PC-9 (cell line): ENCODE results near the gene LYRM1. TPM values are rescaled to one million over a fixed set of nuclear protein-coding genes. Genes with fewer than 3 reads are reported as not detected.

Source experiments
- BruUV-seq: library from RNA; stranded (reverse); fragments of 400-500 nt; replicated peaks from 2 replicates; lab custom pipeline; 2021; lab: Mats Ljungman, UMichigan
- CTCF ChIA-PET: fragments of 300-600 bp; sonication (Branson Sonifier 250); formaldehyde crosslinking; loops from one replicate; lab custom pipeline; 2022; ENCODE audit warnings: antibody characterized with exemption; lab: Charles Lee
- POLR2A ChIA-PET: fragments of 300-600 bp; sonication (Branson Sonifier 250); formaldehyde crosslinking; loops from one replicate; lab custom pipeline; 2022; ENCODE audit warnings: antibody characterized with exemption; ENCODE audit not compliant: unreplicated experiment; lab: Charles Lee
- DNase-seq, 2 experiments: peaks; one replicate each; pipeline versions ENCODE4 v3.0.0 to v3.0.0-alpha.2; 2015 to 2022; ENCODE audit warnings: mixed read lengths in 1 of 2
- H2AFZ ChIP-seq: fragments of 200-600 bp; sonication (generic); 2 replicates; pipeline ENCODE4 v1.8.1; 2017; ENCODE audit warnings: antibody characterized with exemption
- H3F3A ChIP-seq: fragments of 200-600 bp; sonication (generic); 2 replicates; pipeline ENCODE4 v1.8.1; 2017; ENCODE audit warnings: antibody characterized with exemption, mild to moderate bottlenecking, low read depth; ENCODE audit not compliant: insufficient read depth
- H3K27ac ChIP-seq: fragments of 200-600 bp; sonication (generic); 2 replicates; pipeline ENCODE4 v1.6.1; 2016; ENCODE audit warnings: mixed run types
- H3K27me3 ChIP-seq: fragments of 200-600 bp; sonication (generic); 2 replicates; pipeline ENCODE4 v1.6.1; 2016; ENCODE audit warnings: low read depth, mixed run types; ENCODE audit not compliant: insufficient read depth
- H3K36me3 ChIP-seq: fragments of 200-600 bp; sonication (generic); 2 replicates; pipeline ENCODE4 v1.6.1; 2016; ENCODE audit warnings: low read depth, mixed run types
- H3K4me1 ChIP-seq: fragments of 200-600 bp; sonication (generic); replicated peaks from 2 replicates; pipeline ENCODE4 v1.6.1; 2016; ENCODE audit warnings: mixed run types; ENCODE audit not compliant: insufficient read depth
- H3K4me2 ChIP-seq: fragments of 200-600 bp; sonication (generic); 2 replicates; pipeline ENCODE4 v1.6.1; 2017; ENCODE audit warnings: mixed run types
- H3K4me3 ChIP-seq: fragments of 200-600 bp; sonication (generic); 2 replicates; pipeline ENCODE4 v1.6.1; 2016; ENCODE audit warnings: mixed run types
- H3K79me2 ChIP-seq: fragments of 200-600 bp; sonication (generic); 2 replicates; pipeline ENCODE4 v1.6.1; 2017; ENCODE audit warnings: low read depth, mixed run types
- H3K9me2 ChIP-seq: fragments of 200-600 bp; sonication (generic); 2 replicates; pipeline ENCODE4 v1.8.1; 2017; ENCODE audit warnings: mild to moderate bottlenecking; ENCODE audit not compliant: insufficient read depth
- H3K9me3 ChIP-seq: fragments of 200-600 bp; sonication (generic); 2 replicates; pipeline ENCODE4 v1.8.1; 2016; ENCODE audit warnings: low read depth; ENCODE audit not compliant: insufficient read depth
- H4K20me1 ChIP-seq: fragments of 200-600 bp; sonication (generic); 2 replicates; pipeline ENCODE4 v1.8.1; 2017; ENCODE audit not compliant: insufficient read depth
- EZH2 ChIP-seq: fragments of 200-600 bp; sonication (generic); IDR thresholded peaks from 2 replicates; pipeline ENCODE4 v1.8.0; 2017; ENCODE audit warnings: antibody characterized with exemption, low read depth
- intact Hi-C: fragments of 100-400 bp; cut with micrococcal nuclease; formaldehyde crosslinking; loops from one replicate; pipeline ENCODE4 v1.10.0; 2022; ENCODE audit not compliant: unreplicated experiment
- total RNA-seq: library from RNA; stranded (reverse); gene quantifications from 2 replicates; pipeline ENCODE4 v1.2.3, GENCODE V29; 2021
- TF ChIP-seq, protein P1 (sequence below): fragments of 200-600 bp; sonication (generic); conservative IDR thresholded peaks from 2 replicates; pipeline ENCODE4 v1.6.1; 2017; ENCODE audit warnings: mixed run types, antibody characterized with exemption, mild to moderate bottlenecking, moderate library complexity

Gene LYRM1
- total RNA-seq, 1 experiment from 2014 or later = 51.7 TPM

DNA sequence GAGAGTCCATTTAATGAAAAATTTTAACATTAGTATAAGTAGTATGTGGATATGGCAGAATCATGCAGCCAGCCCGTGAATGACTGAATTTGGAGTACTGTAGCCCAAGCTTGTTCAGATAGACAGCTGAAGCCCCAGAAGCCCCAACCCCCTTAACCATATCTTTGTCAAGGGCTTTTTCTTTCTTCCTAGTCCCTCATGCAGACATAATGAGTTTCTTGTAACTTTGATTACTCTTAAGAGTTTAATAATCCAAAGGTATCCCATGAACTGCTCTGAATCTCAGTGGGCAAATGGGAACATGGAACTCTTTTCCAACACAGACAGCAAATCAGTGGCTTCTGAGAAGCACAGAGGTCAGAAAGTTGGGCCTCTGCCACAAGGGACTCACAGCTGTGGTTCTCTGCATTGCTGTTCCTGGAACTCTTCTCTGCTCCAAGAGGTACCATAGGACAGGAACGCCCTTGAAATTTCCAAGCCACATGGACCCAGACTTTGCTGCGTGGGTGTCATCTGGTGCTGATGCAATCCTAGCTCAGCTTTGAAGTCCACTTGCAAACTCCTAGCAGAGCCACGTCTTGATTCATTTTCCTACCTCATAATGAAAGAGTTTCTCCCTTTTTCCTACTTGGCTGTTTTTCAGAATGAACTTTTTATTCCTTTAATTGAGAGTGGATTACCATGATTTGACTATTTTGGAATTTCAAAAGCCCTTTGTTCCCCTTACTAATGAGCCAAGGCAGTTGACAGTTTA is 18.1 kb downstream of the LYRM1 start:
- 0 out of 2 replicates have a peak, but pooled peaks cover 3% of the 10 kb centered on the region for H3K36me3 ChIP-seq
- no peaks in the 10 kb centered on the region for H3K27me3 ChIP-seq
- BruUV-seq = no TSS peak
- no peaks in the 10 kb centered on the region for H4K20me1 ChIP-seq
- POLR2A ChIA-PET = no interaction called here
- intact Hi-C loops = no loop called here
- no peak overlapping the region for H2AFZ ChIP-seq
- H3K27ac ChIP-seq = no peak overlapping the region
- H3K4me1 ChIP-seq = peaks cover 13% of the 10 kb centered on the region
- TF ChIP-seq, protein P1, sequence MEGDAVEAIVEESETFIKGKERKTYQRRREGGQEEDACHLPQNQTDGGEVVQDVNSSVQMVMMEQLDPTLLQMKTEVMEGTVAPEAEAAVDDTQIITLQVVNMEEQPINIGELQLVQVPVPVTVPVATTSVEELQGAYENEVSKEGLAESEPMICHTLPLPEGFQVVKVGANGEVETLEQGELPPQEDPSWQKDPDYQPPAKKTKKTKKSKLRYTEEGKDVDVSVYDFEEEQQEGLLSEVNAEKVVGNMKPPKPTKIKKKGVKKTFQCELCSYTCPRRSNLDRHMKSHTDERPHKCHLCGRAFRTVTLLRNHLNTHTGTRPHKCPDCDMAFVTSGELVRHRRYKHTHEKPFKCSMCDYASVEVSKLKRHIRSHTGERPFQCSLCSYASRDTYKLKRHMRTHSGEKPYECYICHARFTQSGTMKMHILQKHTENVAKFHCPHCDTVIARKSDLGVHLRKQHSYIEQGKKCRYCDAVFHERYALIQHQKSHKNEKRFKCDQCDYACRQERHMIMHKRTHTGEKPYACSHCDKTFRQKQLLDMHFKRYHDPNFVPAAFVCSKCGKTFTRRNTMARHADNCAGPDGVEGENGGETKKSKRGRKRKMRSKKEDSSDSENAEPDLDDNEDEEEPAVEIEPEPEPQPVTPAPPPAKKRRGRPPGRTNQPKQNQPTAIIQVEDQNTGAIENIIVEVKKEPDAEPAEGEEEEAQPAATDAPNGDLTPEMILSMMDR = no peak
- H3K79me2 ChIP-seq = peaks cover 5% of the 10 kb centered on the region; the same call in 1 of the 2 replicates
- DNase-seq = no peak
- peaks cover 12% of the 10 kb centered on the region; the same call in 1 of the 2 replicates for H3F3A ChIP-seq
- H3K4me2 ChIP-seq = no peak overlapping the region
- no peaks in the 10 kb centered on the region for H3K9me2 ChIP-seq
- no peak overlapping the region for H3K4me3 ChIP-seq
- no peaks in the 10 kb centered on the region for H3K9me3 ChIP-seq
- CTCF ChIA-PET = no interaction called here

DNA sequence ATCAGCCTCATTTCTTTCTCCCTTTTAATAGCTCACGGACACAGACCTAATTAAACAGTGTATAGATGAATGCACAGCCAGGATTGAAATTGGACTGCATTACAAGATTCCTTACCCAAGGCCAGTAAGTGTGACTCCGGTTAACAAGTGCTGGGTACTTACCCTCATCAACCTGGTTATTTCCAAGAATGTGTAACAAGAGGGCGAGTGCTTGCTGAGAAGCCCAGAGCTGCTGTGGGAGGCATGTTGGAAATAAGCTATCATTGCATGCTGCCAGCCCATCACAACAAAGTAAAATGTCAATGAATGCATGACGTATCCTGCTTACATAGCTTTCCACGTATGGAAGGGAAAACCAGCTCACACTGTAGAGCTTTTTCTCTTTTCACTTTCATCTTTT is 19.5 kb downstream of the LYRM1 start:
- no peak for DNase-seq
- CTCF ChIA-PET = interaction anchor here (1.2 kb wide), 1 partner anchor 70 kb away, joined by 3 read pairs; no protein-coding TSS in a partner anchor
- Histone ChIP-seq H3K36me3 (0 out of 2 replicates have a peak, but pooled peaks cover 3% of the 10 kb centered on the region), H4K20me1 (no peaks in the 10 kb centered on the region), H3K4me1 (no peaks in the 10 kb centered on the region), H3F3A (0 out of 2 replicates have a peak, but pooled peaks cover 6% of the 10 kb centered on the region), H3K4me3 (no peak overlapping the region), H2AFZ (no peak overlapping the region), H3K9me3 (no peaks in the 10 kb centered on the region), H3K9me2 (no peaks in the 10 kb centered on the region), H3K27ac (no peak overlapping the region), H3K4me2 (no peak overlapping the region), H3K27me3 (no peaks in the 10 kb centered on the region), H3K79me2 (no peaks in the 10 kb centered on the region)
- intact Hi-C loops = no loop called here
- no TSS peak for BruUV-seq
- POLR2A ChIA-PET = no interaction called here
- TF ChIP-seq, protein P1 = no peak
- no peak for TF ChIP-seq EZH2

DNA sequence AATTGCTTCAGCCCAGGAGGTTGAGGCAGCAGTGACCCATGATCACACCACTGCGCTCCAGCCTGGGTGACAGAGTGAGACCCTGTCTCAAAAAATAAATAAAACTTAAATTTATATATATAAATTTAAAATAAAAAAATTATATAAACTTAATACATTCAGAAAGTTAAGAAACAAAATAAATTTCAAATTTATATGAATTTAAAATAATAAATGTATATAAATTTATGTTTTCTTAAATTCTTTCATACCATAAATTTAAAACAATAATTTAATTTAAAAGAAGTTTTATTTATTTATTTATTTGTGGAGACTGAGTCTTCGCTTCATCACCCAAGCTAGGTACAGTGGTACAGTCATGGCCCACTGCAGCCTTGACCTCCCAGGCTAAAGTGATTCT is 20.2 kb downstream of the LYRM1 start:
- intact Hi-C loops = no loop called here
- Histone ChIP-seq H3K27me3 (no peaks in the 10 kb centered on the region), H3K9me2 (no peaks in the 10 kb centered on the region), H3K4me3 (no peak overlapping the region), H2AFZ (no peak overlapping the region), H3K36me3 (0 out of 2 replicates have a peak, but pooled peaks cover 3% of the 10 kb centered on the region), H3F3A (0 out of 2 replicates have a peak, but pooled peaks cover 6% of the 10 kb centered on the region), H3K4me2 (no peak overlapping the region), H3K9me3 (no peaks in the 10 kb centered on the region), H4K20me1 (no peaks in the 10 kb centered on the region), H3K4me1 (no peaks in the 10 kb centered on the region), H3K27ac (no peak overlapping the region), H3K79me2 (no peaks in the 10 kb centered on the region)
- DNase-seq = no peak
- CTCF ChIA-PET = interaction anchor here (1.2 kb wide), 1 partner anchor 70 kb away, joined by 3 read pairs; no protein-coding TSS in a partner anchor
- BruUV-seq = no TSS peak
- TF ChIP-seq, protein P1 = no peak
- no peak for TF ChIP-seq EZH2
- POLR2A ChIA-PET = no interaction called here
